GM21717 (cell line): ENCODE data around the gene HPD.
"Not testable (repeated sequence)": the region's sequence is repeated elsewhere in the genome, so short reads cannot be mapped to it uniquely, and the experiment has no call there.

Experiments
- ATAC-seq: cut with Tn5 transposase; IDR thresholded peaks from one replicate; pipeline ENCODE4 v1.9.1; 2021; ENCODE audit warnings: mild to moderate bottlenecking, moderate library complexity; ENCODE audit not compliant: unreplicated experiment

HPD gene

GRCh38 chr12:121800694-121801594, 57.7 kb downstream of the HPD start:
- no peak for ATAC-seq

GRCh38 chr12:121799842-121800693, 58.6 kb downstream of the HPD start:
- ATAC-seq, result peak; percentile 24

GRCh38 chr12:121799156-121799841, 59.4 kb downstream of the HPD start:
- peak; percentile 1 for ATAC-seq

GRCh38 chr12:121798787-121799155, 59.9 kb downstream of the HPD start:
- ATAC-seq, result no peak

- no peak for ATAC-seq
Observed at GRCh38 chr12:121797937-121798786, 60.5 kb downstream of the HPD start.

- ATAC-seq, result no peak
Observed at GRCh38 chr12:121796855-121797751, 61.6 kb downstream of the HPD start.

- ATAC-seq, result no peak
Observed at GRCh38 chr12:121795034-121795968, 63.4 kb downstream of the HPD start.

- no peak for ATAC-seq
Observed at GRCh38 chr12:121794534-121795033, 64.1 kb downstream of the HPD start.

- peak; percentile 40 for ATAC-seq
Observed at GRCh38 chr12:121793838-121794533, 64.7 kb downstream of the HPD start.

- peak; percentile 16 for ATAC-seq
Observed at GRCh38 chr12:121793440-121793837, 65.2 kb downstream of the HPD start, which contains the start of gene RHOF. TSS of gene RHOF (minus strand) at chr12:121793688. CDS start at chr12:121793633, 55 bp downstream.

- ATAC-seq, result no peak
Observed at GRCh38 chr12:121792607-121793439, 65.8 kb downstream of the HPD start.

- ATAC-seq, result no peak
Observed at GRCh38 chr12:121791671-121792551, 66.7 kb downstream of the HPD start.

GRCh38 chr12:121790785-121791184, 67.9 kb downstream of the HPD start:
- ATAC-seq, result not testable (repeated sequence)

- ATAC-seq, result peak; percentile 39
Observed at GRCh38 chr12:121789800-121790728, 68.6 kb downstream of the HPD start.
